Urinary bladder (tissue), 2 donors: Measurements from ENCODE around the gene GLIPR2. TPM values are rescaled to one million over a fixed set of nuclear protein-coding genes. Genes with fewer than 3 reads are reported as not detected.

Experiments
- polyA plus RNA-seq: library from polyadenylated mRNA; stranded (reverse); fragments of 200-250 nt; gene quantifications from one replicate; pipeline ENCODE4 v1.2.3, GENCODE V29; 2013
- total RNA-seq: library from RNA; depleted of rRNA; stranded (reverse); fragments of >200 nt; gene quantifications from one replicate; pipeline ENCODE4 v1.2.3, GENCODE V29; 2014
- donor health status: healthy.

Gene GLIPR2
- total and polyA plus RNA-seq, 2 donors, result 54.9 to 74.7 TPM

Other genes starting within 250 kb of the GLIPR2 start
- 0.42 TPM for gene HRCT1, start 230.5 kb upstream of the GLIPR2 start, total RNA-seq
- gene HRCT1, start 230.5 kb upstream of the GLIPR2 start, polyA plus RNA-seq, result 15.8 TPM
- not detected for gene SPAAR, start 227.2 kb upstream of the GLIPR2 start, total RNA-seq
- 1.4 TPM for gene SPAAR, start 227.2 kb upstream of the GLIPR2 start, polyA plus RNA-seq
- not detected for gene OR2S2, start 178.6 kb upstream of the GLIPR2 start, total RNA-seq
- not detected for gene OR2S2, start 178.6 kb upstream of the GLIPR2 start, polyA plus RNA-seq
- gene RECK, start 99.8 kb upstream of the GLIPR2 start, total RNA-seq, result 31.2 TPM
- gene RECK, start 99.8 kb upstream of the GLIPR2 start, polyA plus RNA-seq, result 17.1 TPM
- gene CCIN, start 32.7 kb downstream of the GLIPR2 start, total RNA-seq, result 1.1 TPM
- gene CCIN, start 32.7 kb downstream of the GLIPR2 start, polyA plus RNA-seq, result 0.38 TPM
- gene CLTA, start 54.2 kb downstream of the GLIPR2 start, total RNA-seq, result 120 TPM
- 210 TPM for gene CLTA, start 54.2 kb downstream of the GLIPR2 start, polyA plus RNA-seq
- gene GNE, start 121.7 kb downstream of the GLIPR2 start, total RNA-seq, result 25.9 TPM
- gene GNE, start 121.7 kb downstream of the GLIPR2 start, polyA plus RNA-seq, result 17.5 TPM